Adrenal gland (tissue), 12 donors: ENCODE measurements around the gene SPTLC2. TPM values are rescaled to one million over a fixed set of nuclear protein-coding genes. Genes with fewer than 3 reads are reported as not detected.
"Not testable (repeated sequence)": the region's sequence is repeated elsewhere in the genome, so short reads cannot be mapped to it uniquely, and the experiment has no call there.

ENCODE experiments used
- DNase-seq, 7 donors: peaks; one replicate each; pipeline ENCODE4 v3.0.0-alpha.2; 2019 to 2020
- H3K27ac ChIP-seq, 5 donors: fragments of 200-600 bp; sonication (generic) in 4 of 5; 1 replicate in 3 of 5; 2 replicates in 2 of 5; pipeline versions ENCODE4 v1.5.1 to v1.8.0; 2016 to 2020; ENCODE audit warnings: mild to moderate bottlenecking in 1 of 5
- H3K27me3 ChIP-seq: fragments of 200-600 bp; 2 replicates; pipeline ENCODE4 v1.8.0; 2021
- H3K36me3 ChIP-seq, 2 donors: fragments of 200-600 bp; replicated peaks in 1 of 2; 1 replicate in 1 of 2; 2 replicates in 1 of 2; pipeline versions ENCODE4 v1.5.1 to v1.8.0; 2018 to 2022
- H3K4me1 ChIP-seq, 2 donors: fragments of 200-600 bp; replicated peaks in 1 of 2; 1 replicate in 1 of 2; 2 replicates in 1 of 2; pipeline versions ENCODE4 v1.5.1 to v1.8.0; 2018 to 2021
- H3K4me3 ChIP-seq, 4 donors: fragments of 200-600 bp; sonication (generic) in 3 of 4; one replicate each; pipeline ENCODE4 v1.5.1; 2016 to 2018
- H3K9me3 ChIP-seq, 3 donors: fragments of 200-600 bp; sonication (generic) in 1 of 3; replicated peaks in 1 of 3; 1 replicate in 2 of 3; 2 replicates in 1 of 3; pipeline versions ENCODE4 v1.5.1 to v1.8.0; 2016 to 2021
- CTCF ChIP-seq, 6 experiments: fragments of 450-650 bp in 4 of 6; fragments of 200-600 bp in 2 of 6; sonication (generic) in 1 of 6; IDR thresholded peaks; 1 replicate in 5 of 6; 2 replicates in 1 of 6; pipeline versions ENCODE4 v1.5.1 to v1.8.0; 2016 to 2021; ENCODE audit warnings: antibody characterized with exemption in 6 of 6, mild to moderate bottlenecking in 2 of 6, moderate library complexity in 1 of 6
- POLR2A ChIP-seq, 2 donors: fragments of 450-650 bp; IDR thresholded peaks; one replicate each; pipeline ENCODE4 v1.6.1; 2017; ENCODE audit warnings: antibody characterized with exemption in 2 of 2, mild to moderate bottlenecking in 2 of 2, moderate library complexity in 1 of 2
- WGBS, 4 donors: extraction: QIAGEN DNeasy Blood & Tissue Kit in 2 of 4; methylation state at CpG; one replicate each; pipeline versions ENCODE4 v1.1.5 to v1.1.7; 2013 to 2017; 5-methylcytosine and 5-hydroxymethylcytosine counted together
- intact Hi-C, 2 donors: fragments of 100-400 bp; cut with DNase I; formaldehyde crosslinking; loops; one replicate each; pipeline versions ENCODE4 v1.14.1 to v1.15.0; 2022 to 2023
- polyA plus RNA-seq, 3 donors: library from polyadenylated mRNA; stranded (reverse); fragments of 200-250 nt in 2 of 3; fragments of 350-450 nt in 1 of 3; fragmentation: Illumina TruSeq in 1 of 3; extraction: RNeasy Lipid Tissue Mini Kit (QIAGEN cat#74804) in 1 of 3; gene quantifications; one replicate each; pipeline ENCODE4 v1.2.3, GENCODE V29; 2013 to 2014
- total RNA-seq, 9 donors: library from RNA; depleted of rRNA in 4 of 9; stranded (reverse); fragments of >200 nt in 4 of 9; fragments of 120-200 nt in 1 of 9; fragmentation: NEBNext Ultra II Directional in 1 of 9; extraction: Animal tissue kit (Norgen Biotek cat#: 25700) in 1 of 9; gene quantifications; one replicate each; pipeline versions ENCODE4 v1.1.0 to v1.2.4, GENCODE V29; 2013 to 2023
- donor health status: healthy with polysubstance abuse.
- donor health status: Bipolar disorder and iron deficiency.
- donor health status: DM: yes; HTN: yes; CAD: no.
- donor health status: DM: no; HTN: no; CAD: no.
- donor health status: DM: no; HTN: no; CAD: no.
- donor health status: DM: yes; HTN: yes; CAD: no.

SPTLC2 gene
- total and polyA plus RNA-seq, 12 donors: 7.1 to 61.9 (median 35.6) TPM

- H3K9me3 ChIP-seq: no peaks in the 10 kb centered on the region
- H3K4me3 ChIP-seq: peak overlapping the region in 1 of 4 donors; percentile 21
- intact Hi-C loops: no loop called here
- TF ChIP-seq CTCF (IDR thresholded peaks at IDR 0.05): no peak
- TF ChIP-seq POLR2A (IDR thresholded peaks at IDR 0.05): no peak
- H3K4me1 ChIP-seq: peaks cover 0 to 38% of the 10 kb centered on the region in 2 donors
- no peak for DNase-seq
- WGBS, 4 donors: 51 to 62% (median 55%) methylated on average over 4 of the region's 4 CpGs
- H3K27ac ChIP-seq: no peak overlapping the region
- peaks cover 0 to 10% of the 10 kb centered on the region in 2 donors for H3K36me3 ChIP-seq
- H3K27me3 ChIP-seq: no peaks in the 10 kb centered on the region
Observed at GRCh38 chr14:77598366-77599070, 17.9 kb downstream of the SPTLC2 start.

GRCh38 chr14:77593501-77593961, 22.9 kb downstream of the SPTLC2 start:
- TF ChIP-seq CTCF (IDR thresholded peaks at IDR 0.05): no peak
- no peak for TF ChIP-seq POLR2A (IDR thresholded peaks at IDR 0.05)
- no peaks in the 10 kb centered on the region for H3K9me3 ChIP-seq
- H3K27ac ChIP-seq: peak overlapping the region in 1 of 5 donors; percentile 13
- no peak overlapping the region for H3K4me3 ChIP-seq
- H3K4me1 ChIP-seq: peaks cover 5 to 35% of the 10 kb centered on the region in 2 donors
- whole genome bisulfite sequencing, 4 donors: 57 to 63% (median 60%) methylated on average over 2 of the region's 2 CpGs
- H3K36me3 ChIP-seq: peaks cover 0 to 10% of the 10 kb centered on the region in 2 donors
- intact Hi-C loops: no loop called here
- DNase-seq: no peak
- H3K27me3 ChIP-seq: no peaks in the 10 kb centered on the region

- no peaks in the 10 kb centered on the region for H3K27me3 ChIP-seq
- H3K4me3 ChIP-seq: peak overlapping the region in 1 of 4 donors; percentile 4
- peaks cover 5 to 33% of the 10 kb centered on the region in 2 donors for H3K4me1 ChIP-seq
- intact Hi-C loops: no loop called here
- peak overlapping the region in 2 of 5 donors; percentile 4 to 44 for H3K27ac ChIP-seq
- no peak for TF ChIP-seq CTCF (IDR thresholded peaks at IDR 0.05)
- TF ChIP-seq POLR2A (IDR thresholded peaks at IDR 0.05): no peak
- H3K36me3 ChIP-seq: peaks cover 0 to 10% of the 10 kb centered on the region in 2 donors
- WGBS, 4 donors: 42 to 52% (median 48%) methylated on average over 6 of the region's 6 CpGs
- no peak for DNase-seq
- H3K9me3 ChIP-seq: no peaks in the 10 kb centered on the region
Observed at GRCh38 chr14:77590845-77591485, 25.5 kb downstream of the SPTLC2 start.

GRCh38 chr14:77589099-77589498, 27.3 kb downstream of the SPTLC2 start:
- Histone ChIP-seq H3K4me3 (no peak overlapping the region), H3K27ac (no peak overlapping the region), H3K36me3 (no peaks in the 10 kb centered on the region), H3K27me3 (no peaks in the 10 kb centered on the region), H3K9me3 (no peaks in the 10 kb centered on the region), H3K4me1 (peaks cover 17 to 50% of the 10 kb centered on the region in 2 donors)
- intact Hi-C loops: no loop called here
- 40 to 59% (median 52%) methylated on average over 5 of the region's 5 CpGs for WGBS, 4 donors
- no peak for TF ChIP-seq POLR2A (IDR thresholded peaks at IDR 0.05)
- no peak for TF ChIP-seq CTCF (IDR thresholded peaks at IDR 0.05)
- DNase-seq: no peak

GRCh38 chr14:77588411-77589025, 27.9 kb downstream of the SPTLC2 start:
- WGBS, 4 donors: 84 to 89% (median 84%) methylated on average over 11 of the region's 11 CpGs
- H3K27me3 ChIP-seq, H3K36me3 ChIP-seq, H3K27ac ChIP-seq, H3K9me3 ChIP-seq, intact Hi-C loops, H3K4me3 ChIP-seq, DNase-seq: not testable (repeated sequence)
- H3K4me1 ChIP-seq: peaks cover 17 to 50% of the 10 kb centered on the region in 2 donors
